NCI-H2196 (cell line): Measurements from ENCODE around the gene ARID3C.

Experiments
- DNase-seq: peaks from one replicate; lab custom pipeline; 2025; ENCODE audit not compliant: unreplicated experiment; lab: John Stamatoyannopoulos, UW

The ARID3C gene

GRCh38 chr9:34629491-34629808 is 584 bp upstream of the ARID3C start:
- no peak for DNase-seq

GRCh38 chr9:34627716-34628655 is 880 bp downstream of the ARID3C start:
- no peak for DNase-seq

- DNase-seq: no peak
These were observed 3.7 kb downstream of the ARID3C start for GRCh38 chr9:34625186-34625486.

GRCh38 chr9:34624475-34625185 is 4.2 kb downstream of the ARID3C start:
- DNase-seq: no peak

- no peak for DNase-seq
These were observed 5.3 kb downstream of the ARID3C start for GRCh38 chr9:34623374-34624235.

- DNase-seq: peak; percentile 94
These were observed 8.5 kb downstream of the ARID3C start, which contains the start of gene DCTN3 for GRCh38 chr9:34620061-34620994. Gene DCTN3, minus strand, starts transcription at chr9:34620495. Its CDS starts 31 bp downstream, at chr9:34620464.

- no peak for DNase-seq
These were observed 13.7 kb downstream of the ARID3C start for GRCh38 chr9:34615132-34615531.

GRCh38 chr9:34612788-34613390 is 16.0 kb downstream of the ARID3C start:
- peak; percentile 92 for DNase-seq

GRCh38 chr9:34611811-34612787 is 16.8 kb downstream of the ARID3C start, which contains the start of gene RPP25L:
Gene RPP25L, minus strand, starts transcription at chr9:34612097. Its CDS starts 801 bp downstream, at chr9:34611296.
- peak; percentile 92 for DNase-seq

GRCh38 chr9:34611251-34611810 is 17.5 kb downstream of the ARID3C start:
- DNase-seq: no peak

GRCh38 chr9:34610434-34611206 is 18.2 kb downstream of the ARID3C start:
- no peak for DNase-seq

- DNase-seq: no peak
These were observed 21.5 kb downstream of the ARID3C start for GRCh38 chr9:34607331-34607730.

- no peak for DNase-seq
These were observed 22.0 kb downstream of the ARID3C start for GRCh38 chr9:34606905-34607304.

GRCh38 chr9:34606190-34606589 is 22.7 kb downstream of the ARID3C start:
- no peak for DNase-seq

- peak; percentile 84 for DNase-seq
These were observed 25.1 kb downstream of the ARID3C start for GRCh38 chr9:34603610-34604231.

GRCh38 chr9:34601937-34602573 is 26.8 kb downstream of the ARID3C start:
- DNase-seq: no peak

GRCh38 chr9:34600908-34601307 is 28.0 kb downstream of the ARID3C start:
- DNase-seq: no peak
